HUDEP-2 (cell line): ENCODE measurements around the gene ANKRD52.
"Not testable (repeated sequence)": the region's sequence is repeated elsewhere in the genome, so short reads cannot be mapped to it uniquely, and the experiment has no call there.

Experiments
- DNase-seq, 76 experiments: peaks; one replicate each; lab custom pipeline; 2025; ENCODE audit not compliant: unreplicated experiment in 76 of 76; lab: John Stamatoyannopoulos, UW

ANKRD52 gene

DNA sequence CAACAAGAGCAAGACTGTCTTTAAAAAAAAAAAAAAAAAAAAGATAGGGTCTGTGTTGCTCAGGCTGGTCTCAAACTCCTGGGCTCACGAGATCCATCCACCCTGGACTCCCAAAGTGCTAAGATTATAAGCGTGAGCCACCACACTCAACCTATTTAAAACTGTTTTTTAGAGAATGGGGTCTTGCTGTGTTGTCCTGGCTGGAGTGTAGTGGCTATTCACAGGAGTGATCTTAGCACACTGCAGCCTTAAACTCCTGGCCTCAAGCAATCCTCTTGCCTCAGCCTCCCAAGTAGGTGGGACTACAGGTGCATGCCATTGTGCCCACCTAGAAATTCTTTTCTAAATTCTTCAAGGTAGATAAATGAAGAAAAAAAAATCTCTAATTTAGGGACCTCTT, 16.1 kb upstream of the ANKRD52 start:
- no peak for DNase-seq

DNA sequence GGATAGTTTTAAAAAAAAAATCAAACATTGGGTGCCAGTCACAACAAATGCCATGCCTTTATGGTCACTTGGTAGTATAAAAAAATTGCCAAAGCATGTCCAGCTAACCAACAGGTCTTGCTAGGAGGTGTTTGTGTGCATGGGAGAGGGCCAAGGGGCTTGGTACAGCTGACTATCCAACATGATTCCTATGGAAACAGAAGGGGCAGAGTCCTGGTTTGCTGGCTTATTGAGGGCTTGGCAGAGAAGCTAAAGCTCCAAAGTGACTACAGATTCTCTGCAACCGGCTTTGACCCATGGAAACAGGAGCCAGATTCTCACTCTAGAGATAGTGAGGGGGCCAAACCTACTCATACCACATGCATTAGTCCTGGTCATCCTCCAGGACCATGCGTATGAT, 14.3 kb upstream of the ANKRD52 start:
- DNase-seq: not testable (repeated sequence)

DNA sequence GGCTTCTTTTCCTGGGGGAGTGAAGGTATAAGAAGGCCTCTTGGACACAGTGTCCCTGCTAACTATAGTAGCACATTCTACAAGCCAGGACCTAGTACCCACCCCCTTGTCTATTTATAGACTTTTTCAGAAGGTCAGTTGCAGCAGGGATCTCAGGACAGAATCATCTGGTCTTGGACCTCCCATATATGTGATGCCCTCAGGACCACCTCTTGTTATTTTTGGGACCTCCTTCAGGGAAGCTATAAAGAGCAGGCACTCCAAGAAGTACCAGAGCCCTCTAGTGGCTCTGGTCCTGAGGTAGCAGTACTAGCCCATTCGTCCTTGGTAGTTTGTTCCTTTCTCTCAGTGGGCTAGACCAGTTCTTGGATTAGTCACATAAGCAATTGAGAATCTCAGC, 12.8 kb upstream of the ANKRD52 start:
- DNase-seq: peak in 10 of 76 experiments; percentile 5 to 29 (median 14)

DNA sequence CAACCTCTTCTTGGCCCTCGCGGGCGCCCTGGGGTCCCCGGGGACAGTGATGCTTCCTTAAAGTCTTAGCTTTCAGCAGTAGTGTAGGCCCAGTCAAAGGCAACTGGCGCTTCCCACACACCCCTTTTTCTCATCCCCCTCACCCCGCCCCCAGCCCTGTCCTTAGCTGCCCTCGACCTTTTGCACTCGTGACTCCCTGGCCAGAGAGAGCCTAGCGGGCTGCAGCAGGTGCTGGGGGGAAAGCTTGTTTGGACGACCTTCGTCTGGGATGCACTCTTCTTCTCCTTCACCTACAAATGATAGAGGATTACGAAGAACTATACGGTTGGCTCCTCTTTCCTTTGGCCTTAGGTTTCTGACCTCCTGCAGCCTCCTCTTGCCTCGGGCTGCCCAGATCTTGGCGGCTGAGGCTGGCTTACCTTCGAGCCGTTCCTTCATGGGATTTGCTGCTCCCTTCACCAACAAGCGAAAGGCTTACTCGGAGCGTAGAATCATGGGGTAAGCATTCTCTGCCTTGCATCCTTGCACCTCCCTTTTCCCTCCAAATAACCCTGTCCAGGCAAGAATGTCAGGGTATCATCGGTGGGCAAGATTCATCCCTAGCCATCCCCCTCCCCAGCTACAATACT, 9.4 kb upstream of the ANKRD52 start:
- DNase-seq: peak in 3 of 76 experiments; percentile 3 to 26 (median 15)

DNA sequence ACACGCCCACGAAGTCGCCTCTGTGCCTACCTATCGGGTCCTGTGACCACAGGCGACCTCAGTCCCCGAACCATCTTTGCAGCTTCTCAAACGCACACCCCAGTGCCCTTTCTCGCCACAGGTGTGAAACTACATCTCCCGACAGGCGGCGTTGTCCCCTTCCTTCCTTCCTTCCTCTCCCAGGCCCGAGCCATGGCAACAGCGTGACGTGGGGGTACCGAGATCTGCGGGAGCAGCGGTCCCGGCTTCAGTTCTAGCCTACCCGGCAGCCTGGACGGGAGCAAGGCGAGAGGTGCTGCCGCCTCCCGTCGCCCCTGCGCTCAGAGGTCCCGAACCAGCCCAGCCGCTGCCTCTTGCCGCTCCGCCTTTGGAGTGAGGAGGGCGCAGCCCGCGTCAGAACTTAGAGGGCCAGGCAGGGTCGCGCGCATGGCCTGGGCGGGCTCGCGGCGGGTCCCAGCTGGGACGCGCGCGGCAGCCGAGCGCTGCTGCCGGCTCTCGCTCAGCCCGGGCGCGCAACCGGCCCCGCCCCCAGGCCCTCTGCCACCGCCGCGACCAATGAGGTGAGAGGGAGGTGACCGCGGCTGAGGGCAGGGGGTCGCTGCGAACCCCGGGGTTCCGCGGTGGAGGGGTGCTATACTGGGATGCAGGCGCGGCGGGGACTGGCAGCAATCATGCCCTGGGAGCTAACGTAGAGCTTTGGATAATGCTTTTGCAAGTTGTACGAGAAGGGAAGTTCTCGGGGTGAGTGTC, 8.7 kb upstream of the ANKRD52 start, which contains the start of gene COQ10A:
Gene COQ10A, plus strand, starts transcription at position 250 of the 750 bp plus-strand sequence. Its CDS starts 177 bp downstream, at position 427.
- DNase-seq: peak in 72 of 76 experiments; percentile 18 to 89 (median 69)

DNA sequence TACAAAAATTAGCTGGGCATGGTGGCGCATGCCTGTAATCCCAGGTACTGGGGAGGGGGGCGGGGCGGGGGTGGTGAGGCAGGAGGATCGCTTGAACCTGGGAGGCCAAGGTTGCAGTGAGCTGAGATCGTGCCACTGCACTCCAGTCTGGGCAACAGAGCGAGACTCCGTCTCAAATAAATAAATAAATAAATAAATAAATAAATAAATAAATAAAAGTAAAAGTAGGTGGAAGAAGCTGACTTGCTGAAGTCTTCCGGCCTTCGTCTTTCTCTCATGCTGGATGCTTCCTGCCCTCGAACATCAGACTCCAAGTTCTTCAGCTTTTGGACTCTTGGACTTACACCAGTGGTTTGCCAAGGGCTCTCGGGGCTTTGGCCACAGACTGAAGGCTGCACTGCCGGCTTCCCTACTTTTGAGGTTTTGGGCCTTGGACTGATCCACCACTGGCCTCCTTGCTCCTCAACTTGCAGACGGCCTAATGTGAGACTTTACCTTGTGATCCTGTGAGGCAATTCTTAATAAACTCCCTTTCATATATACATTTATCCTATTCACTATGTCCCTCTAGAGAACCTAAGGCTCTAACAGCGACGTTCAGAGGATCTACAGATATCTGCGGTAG, 8.0 kb upstream of the ANKRD52 start:
- DNase-seq: not testable (repeated sequence)

DNA sequence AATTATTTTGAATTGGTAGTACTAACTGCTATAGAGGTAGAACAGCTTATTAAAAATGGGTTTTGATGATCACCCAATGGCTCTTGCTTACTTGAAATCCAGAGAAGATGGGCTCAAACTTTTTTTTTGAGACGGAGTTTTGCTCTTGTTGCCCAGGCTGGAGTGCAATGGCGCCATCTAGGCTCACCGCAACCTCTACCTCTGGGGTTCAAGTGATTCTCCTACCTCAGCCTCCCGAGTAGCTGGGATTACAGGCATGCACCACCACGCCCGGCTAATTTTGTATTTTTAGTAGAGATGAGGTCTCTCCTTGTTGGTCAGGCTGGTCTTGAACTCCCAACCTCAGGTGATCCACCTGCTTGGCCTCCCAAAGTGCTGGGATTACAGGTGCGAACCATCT, 4.8 kb upstream of the ANKRD52 start:
- peak in 5 of 76 experiments; percentile 4 to 26 (median 9) for DNase-seq

DNA sequence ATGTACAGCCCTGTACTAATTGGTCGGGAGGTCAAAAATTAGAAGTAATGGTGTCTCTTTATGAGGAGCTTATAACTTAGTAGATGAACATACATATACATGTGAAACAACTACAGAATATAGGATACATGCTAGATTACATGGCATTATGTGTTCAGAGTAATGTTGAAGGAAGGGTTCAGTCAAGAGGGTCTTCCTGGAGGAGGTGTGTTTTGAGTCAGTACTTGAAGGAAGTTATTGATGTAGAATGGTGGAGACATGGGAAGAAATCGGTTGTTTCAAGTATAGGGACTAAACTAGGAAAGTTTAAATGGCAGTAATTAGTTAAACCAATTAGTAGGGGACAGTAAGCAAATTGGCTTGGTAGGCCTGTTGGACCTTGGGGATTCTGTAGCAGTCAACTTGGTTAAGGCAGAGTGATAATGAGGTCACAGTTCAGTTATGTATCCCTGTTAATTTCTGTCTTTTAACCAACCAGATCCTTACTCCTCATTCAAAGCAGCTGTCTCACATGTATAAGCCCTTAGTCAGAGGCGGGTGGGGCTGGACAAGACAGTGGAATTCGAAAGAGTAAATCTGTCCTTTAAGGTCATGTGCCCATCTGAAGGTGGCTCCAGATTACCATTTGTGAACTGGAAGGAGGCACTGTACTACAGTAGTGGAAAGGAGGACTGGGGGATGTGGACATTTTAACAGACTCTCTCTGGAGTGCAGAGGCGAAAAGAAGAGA, 3.5 kb upstream of the ANKRD52 start:
- peak in 18 of 76 experiments; percentile 5 to 34 (median 18) for DNase-seq

DNA sequence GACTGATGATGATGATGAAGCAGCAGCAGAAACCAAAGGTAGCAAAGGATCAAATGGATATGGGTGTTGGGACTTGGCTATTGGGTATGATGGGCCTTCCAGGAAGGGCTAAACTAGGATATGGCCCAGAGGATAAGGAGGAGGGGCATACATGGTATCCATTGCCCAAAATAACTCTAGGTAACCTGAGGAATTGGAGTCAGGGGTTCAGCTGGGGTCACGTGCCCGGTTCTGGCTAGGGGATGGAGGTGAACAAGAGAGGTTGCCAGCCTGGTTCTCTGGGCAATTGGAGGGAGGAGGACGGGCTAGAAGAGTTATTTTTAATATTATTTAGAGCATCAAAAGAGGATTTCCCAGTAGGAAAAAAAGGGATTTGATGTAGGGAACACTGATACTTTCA, 2.7 kb upstream of the ANKRD52 start:
- DNase-seq: no peak

DNA sequence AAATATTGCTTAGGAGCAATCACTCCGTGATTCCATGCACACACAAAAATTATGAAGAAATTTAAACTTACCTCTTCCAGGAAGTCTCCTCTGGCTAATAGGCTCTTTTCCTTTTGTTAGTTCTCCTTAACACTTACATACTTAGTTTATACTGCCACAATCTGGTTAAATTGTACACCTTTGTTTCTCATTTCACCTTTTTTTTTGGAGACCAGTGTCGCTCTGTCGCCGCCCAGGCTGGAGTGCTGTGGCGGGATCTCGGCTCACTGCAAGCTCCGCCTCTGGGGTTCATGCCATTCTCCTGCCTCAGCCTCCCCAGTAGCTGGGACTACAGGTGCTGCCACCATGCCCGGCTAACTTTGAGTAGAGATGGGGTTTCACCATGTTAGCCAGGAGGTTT, 2.2 kb upstream of the ANKRD52 start:
- no peak for DNase-seq

DNA sequence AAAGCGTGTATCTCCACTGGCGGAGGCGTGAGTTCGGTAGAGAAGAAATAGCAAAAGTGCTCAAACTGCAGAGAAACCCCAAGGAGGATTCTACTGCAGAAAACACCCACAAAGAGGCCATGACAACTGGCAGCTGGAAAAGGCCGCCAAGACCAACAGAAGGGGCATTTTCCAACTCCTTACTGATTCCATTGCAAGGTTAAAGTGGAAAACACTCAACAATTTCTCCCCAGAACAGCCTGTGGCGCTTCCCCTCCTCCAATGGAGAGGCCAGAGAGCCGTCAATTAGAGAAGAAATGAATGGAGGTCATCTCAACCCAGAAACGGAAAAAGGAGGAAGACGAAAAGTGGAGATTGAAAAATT, 618 bp upstream of the ANKRD52 start:
- DNase-seq: peak in 1 of 76 experiments; percentile 38

DNA sequence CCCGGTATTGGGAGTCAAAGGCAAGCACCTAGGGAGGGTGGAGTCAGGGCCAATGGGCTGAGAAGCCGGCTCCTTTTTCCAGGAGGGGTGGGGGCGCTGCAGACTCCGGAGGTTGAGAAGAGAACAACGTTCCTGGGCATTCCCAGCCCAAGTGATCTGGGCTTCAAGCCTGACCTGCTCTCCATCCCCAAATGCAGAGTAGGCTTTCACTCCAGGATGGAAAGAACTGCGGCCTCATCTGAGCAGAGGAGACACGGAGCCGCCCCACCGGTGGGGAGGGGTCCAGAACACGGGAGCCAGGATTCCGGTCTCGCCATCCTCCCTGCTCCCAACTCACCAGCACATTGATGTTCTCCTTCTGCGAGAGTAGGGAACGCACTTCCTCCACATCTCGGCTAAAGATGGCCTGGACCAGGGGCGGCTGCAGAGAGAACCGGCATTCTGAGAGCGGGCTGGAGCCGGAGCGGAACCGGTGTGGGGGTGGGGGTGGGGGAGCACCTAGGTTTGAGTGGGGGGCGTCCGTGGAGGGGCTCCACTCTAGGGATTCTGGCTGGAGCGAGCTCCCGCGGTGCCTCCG, 605 bp downstream of the ANKRD52 start:
- peak in 2 of 76 experiments; percentile 6 to 11 for DNase-seq

DNA sequence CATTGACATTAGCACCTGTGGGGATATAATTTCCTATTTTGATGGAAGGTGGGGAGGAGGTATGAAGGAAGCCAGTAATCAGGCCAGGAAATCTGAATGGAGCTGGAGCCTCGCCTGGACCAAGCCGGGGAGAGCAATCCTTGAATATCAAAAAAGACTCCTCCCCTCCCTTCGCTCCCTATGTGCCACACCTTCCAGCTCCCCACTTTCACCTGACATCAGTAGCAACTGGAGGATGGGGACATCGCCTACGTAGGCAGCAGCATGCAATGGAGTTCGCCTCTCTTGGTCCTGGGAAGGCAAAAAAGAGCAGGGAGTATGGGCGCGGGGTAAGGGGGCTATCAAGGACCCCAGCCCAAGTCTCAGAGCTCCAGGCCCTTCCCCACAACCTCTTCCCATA, 1.1 kb downstream of the ANKRD52 start:
- DNase-seq: no peak

DNA sequence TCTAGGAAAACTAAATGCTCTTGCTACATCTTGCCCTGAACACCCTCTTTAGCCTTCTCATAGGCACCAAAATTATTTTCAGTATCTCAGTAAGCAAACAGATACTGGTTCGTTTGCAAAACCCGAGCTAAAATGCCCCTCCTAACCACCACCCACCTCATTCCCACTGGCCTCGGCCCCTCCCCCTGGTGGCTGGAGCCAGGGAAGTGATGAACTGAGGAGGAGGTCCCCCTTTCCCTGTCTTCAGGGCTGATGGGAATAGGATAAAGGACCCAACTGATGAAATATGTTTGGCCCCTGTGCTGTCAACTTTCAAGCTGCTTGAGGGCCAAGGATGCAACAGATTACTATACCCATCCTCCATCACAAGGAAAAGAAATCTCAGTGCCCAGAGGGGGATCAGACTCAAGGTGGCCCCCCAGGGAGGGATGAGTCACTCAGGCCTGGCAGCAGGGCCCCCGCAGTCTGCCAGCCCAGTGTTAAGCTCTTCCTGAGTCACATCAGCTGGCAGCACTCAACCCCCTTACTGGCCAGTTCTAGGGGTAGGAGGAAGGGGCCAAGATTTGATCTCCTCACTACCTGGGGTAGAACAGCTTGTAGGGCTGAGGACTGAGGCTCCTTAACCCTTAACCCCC, 1.7 kb downstream of the ANKRD52 start:
- peak in 4 of 76 experiments; percentile 3 to 19 (median 12) for DNase-seq

DNA sequence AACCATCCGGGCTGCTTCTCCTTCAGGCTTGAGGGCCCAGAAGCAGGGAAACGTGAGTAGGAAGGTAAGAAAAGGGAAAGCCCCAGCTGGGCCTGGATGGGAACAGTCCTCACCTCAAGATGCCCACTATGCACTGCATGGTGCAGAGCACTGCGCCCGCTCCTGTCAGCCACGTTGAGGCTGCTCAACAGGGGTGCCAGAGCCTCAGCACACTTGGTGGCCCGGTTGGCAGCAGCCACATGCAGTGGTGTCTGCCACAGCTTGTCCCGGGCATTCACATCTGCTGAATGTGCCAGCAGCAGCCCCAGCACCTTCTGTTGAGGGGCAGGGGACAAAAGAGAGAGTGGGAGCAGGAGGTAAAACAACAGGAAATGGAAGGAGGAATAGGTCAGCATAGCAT, 2.5 kb downstream of the ANKRD52 start:
- no peak for DNase-seq

DNA sequence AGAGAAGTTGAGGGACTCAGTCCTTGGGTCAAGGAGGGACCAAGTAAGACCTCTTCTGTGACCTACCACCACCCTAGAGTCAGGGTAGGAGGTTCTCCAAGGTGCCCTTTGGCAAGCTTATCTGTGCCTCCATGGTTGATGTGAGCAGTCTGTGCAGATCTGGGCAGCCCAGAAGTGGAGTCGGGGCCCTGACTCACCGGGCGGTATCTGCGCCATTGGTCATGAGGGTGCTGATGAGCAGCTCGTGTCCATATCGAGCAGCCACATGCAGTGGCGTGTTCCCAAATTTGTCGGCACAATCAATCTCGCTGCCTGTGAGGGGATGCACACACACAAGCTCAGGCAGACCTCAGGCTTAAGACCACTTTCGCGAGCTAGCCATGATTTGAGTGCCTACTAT, 5.1 kb downstream of the ANKRD52 start:
- peak in 64 of 76 experiments; percentile 9 to 85 (median 52) for DNase-seq

DNA sequence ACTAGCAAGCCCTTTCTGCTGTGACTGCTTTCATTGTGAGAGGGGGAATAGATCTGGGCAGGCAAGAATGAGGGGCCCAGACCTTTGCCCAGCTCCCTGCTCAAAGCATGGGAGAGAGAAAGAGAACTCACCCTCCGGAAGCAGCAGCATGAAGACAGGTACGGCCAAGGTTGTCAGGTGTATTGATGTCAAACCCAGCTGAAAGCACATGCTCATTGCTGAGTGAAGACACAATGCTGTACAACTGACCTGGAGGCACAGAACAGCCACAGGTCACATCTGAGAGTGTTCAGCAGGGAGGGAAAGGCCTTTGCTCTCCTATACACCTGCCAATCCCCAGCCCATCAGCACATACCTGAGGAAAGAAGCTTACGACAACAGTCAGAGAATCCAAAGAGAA, 5.5 kb downstream of the ANKRD52 start:
- DNase-seq: no peak

DNA sequence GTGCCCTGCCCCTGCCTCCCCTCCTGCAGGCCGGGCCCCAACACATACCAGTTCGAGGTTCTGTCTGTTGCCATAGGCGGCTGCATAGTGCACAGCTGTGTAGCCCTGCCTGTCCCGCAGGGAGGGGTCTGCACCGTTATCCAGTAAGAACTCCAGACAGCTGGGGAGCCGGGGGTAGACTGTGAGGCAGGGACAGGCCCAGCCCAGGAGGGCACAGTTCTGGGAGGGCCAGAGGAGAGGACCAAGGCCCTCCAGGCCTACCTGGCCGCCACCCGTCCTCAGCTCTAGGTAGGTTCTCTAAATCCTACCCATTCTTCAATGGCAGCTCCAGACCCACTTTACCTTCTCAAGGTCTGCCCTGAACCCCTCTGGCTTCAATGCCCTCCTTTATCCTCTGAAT, 9.5 kb downstream of the ANKRD52 start:
- no peak for DNase-seq

DNA sequence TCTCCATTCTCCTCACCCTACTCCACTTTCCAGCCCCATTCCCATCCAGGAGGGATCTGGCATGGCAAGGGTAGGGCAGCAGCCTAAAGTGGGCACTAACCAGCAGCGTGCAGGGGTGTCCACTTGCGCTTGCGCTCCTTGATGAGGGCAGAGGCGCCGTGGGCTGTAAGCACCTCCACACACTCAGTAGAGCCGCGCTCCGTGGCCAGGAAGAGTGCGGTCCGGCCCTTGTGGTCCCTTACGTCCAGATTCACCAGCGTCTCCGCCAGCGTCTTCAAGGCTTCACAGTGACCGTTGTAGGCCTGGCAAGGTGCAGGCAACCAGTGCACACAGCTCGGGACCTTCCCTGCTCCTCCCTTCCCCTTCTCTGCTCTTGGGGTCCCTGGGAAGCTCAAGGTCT, 10.3 kb downstream of the ANKRD52 start:
- no peak for DNase-seq

DNA sequence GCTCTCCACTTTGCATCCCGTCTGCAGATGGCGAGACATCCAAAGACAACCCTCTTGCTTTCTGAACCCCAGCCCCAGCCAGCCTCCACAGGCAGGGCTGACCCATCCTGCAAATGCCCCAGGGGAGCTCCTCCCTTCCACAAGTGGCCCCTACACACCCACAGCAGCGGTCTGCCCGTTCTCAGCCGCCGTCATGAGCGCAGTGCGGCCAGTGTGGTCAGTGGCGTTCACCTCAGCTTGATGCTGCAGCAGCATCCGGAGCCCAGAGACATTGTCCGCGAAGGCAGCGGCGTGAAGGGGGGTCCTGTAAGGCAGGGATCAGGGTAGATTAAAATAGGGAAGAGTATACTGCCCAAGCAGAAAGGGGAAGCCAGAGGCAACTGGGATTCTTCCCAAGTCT, 13.7 kb downstream of the ANKRD52 start:
- DNase-seq: no peak
